WTC11 (cell line): ENCODE measurements around the gene CDK17. TPM values are rescaled to one million over a fixed set of nuclear protein-coding genes. Genes with fewer than 3 reads are reported as not detected.

Experiments used
- ATAC-seq: fragments of 200-7000 bp; cut with Tn5 transposase; 2 replicates; pipeline ENCODE4 v1.10.0; 2021; ENCODE audit warnings: mild to moderate bottlenecking, moderate library complexity
- CTCF ChIA-PET: fragments of 300-600 bp; sonication (Branson Sonifier 250); formaldehyde crosslinking; loops from one replicate; lab custom pipeline; 2021; ENCODE audit warnings: antibody characterized with exemption; lab: Charles Lee
- POLR2A ChIA-PET: fragments of 350-600 bp; sonication (Branson Sonifier 250); formaldehyde crosslinking; loops from one replicate; lab custom pipeline; 2021; ENCODE audit warnings: antibody characterized with exemption; lab: Charles Lee
- DNase-seq: peaks from one replicate; pipeline ENCODE4 v3.0.0; 2021; ENCODE audit warnings: low spot score
- H3K27ac Mint-ChIP-seq: 2 replicates; pipeline ENCODE4 v1.8.0; 2021; ENCODE audit warnings: mixed read lengths
- H3K27me3 Mint-ChIP-seq: 2 replicates; pipeline ENCODE4 v1.8.0; 2021; ENCODE audit warnings: low read depth, mild to moderate bottlenecking, moderate library complexity, mixed read lengths
- H3K36me3 Mint-ChIP-seq: 2 replicates; pipeline ENCODE4 v1.8.0; 2021; ENCODE audit warnings: mixed read lengths
- H3K4me1 Mint-ChIP-seq: 2 replicates; pipeline ENCODE4 v1.8.0; 2022; ENCODE audit warnings: mixed read lengths
- H3K4me3 Mint-ChIP-seq: 2 replicates; pipeline ENCODE4 v1.8.0; 2021; ENCODE audit warnings: mild to moderate bottlenecking, moderate library complexity, mixed read lengths
- H3K9me3 Mint-ChIP-seq: 2 replicates; pipeline ENCODE4 v1.8.0; 2021; ENCODE audit warnings: mixed read lengths
- ARID4B ChIP-seq: sonication (generic); formaldehyde crosslinking; IDR thresholded peaks from 2 replicates; pipeline ENCODE4 v1.8.0; 2023; ENCODE audit warnings: missing genetic modification reagents, mild to moderate bottlenecking, borderline replicate concordance
- ATF1 ChIP-seq: sonication (generic); formaldehyde crosslinking; IDR thresholded peaks from 2 replicates; pipeline ENCODE4 v1.8.1; 2023; ENCODE audit warnings: mild to moderate bottlenecking, moderate library complexity, missing genetic modification reagents
- CTCF ChIP-seq: fragments of 200-600 bp; IDR thresholded peaks from 2 replicates; pipeline ENCODE4 v1.8.0; 2022; ENCODE audit warnings: antibody characterized with exemption
- EMX1 ChIP-seq: fragments of 250-450 bp; sonication (Bioruptor Pico); IDR thresholded peaks from 2 replicates; pipeline ENCODE4 v1.8.0; 2021; ENCODE audit warnings: mild to moderate bottlenecking
- ESRRA ChIP-seq: sonication (generic); formaldehyde crosslinking; IDR thresholded peaks from 2 replicates; pipeline ENCODE4 v1.8.1; 2022; ENCODE audit warnings: mild to moderate bottlenecking, missing genetic modification reagents, borderline replicate concordance
- FOXK1 ChIP-seq: sonication (generic); formaldehyde crosslinking; IDR thresholded peaks from 2 replicates; pipeline ENCODE4 v1.8.0; 2022; ENCODE audit warnings: mild to moderate bottlenecking, moderate library complexity, missing genetic modification reagents
- FOXP1 ChIP-seq: sonication (generic); formaldehyde crosslinking; IDR thresholded peaks from 2 replicates; pipeline ENCODE4 v1.8.0; 2022; ENCODE audit warnings: missing genetic modification reagents, mild to moderate bottlenecking, moderate library complexity, borderline replicate concordance
- GTF2I ChIP-seq: fragments of 250-450 bp; sonication (Bioruptor Pico); conservative IDR thresholded peaks from 2 replicates; pipeline ENCODE4 v1.4.0; 2021; ENCODE audit warnings: mild to moderate bottlenecking
- HMGXB4 ChIP-seq: sonication (generic); formaldehyde crosslinking; IDR thresholded peaks from 2 replicates; pipeline ENCODE4 v1.8.1; 2023; ENCODE audit warnings: mild to moderate bottlenecking, moderate library complexity, missing genetic modification reagents
- MXD4 ChIP-seq: fragments of 250-450 bp; sonication (Bioruptor Pico); IDR thresholded peaks from 2 replicates; pipeline ENCODE4 v1.8.0; 2021; ENCODE audit warnings: mild to moderate bottlenecking, moderate library complexity, borderline replicate concordance
- NFATC4 ChIP-seq: fragments of 250-450 bp; sonication (Bioruptor Pico); IDR thresholded peaks from 2 replicates; pipeline ENCODE4 v1.9.0; 2021; ENCODE audit warnings: mild to moderate bottlenecking
- RORB ChIP-seq: fragments of 250-450 bp; sonication (Bioruptor Pico); IDR thresholded peaks from 2 replicates; pipeline ENCODE4 v1.9.0; 2021; ENCODE audit warnings: mild to moderate bottlenecking
- ZBTB21 ChIP-seq: sonication (generic); formaldehyde crosslinking; IDR thresholded peaks from 2 replicates; pipeline ENCODE4 v1.8.1; 2023; ENCODE audit warnings: mild to moderate bottlenecking, missing genetic modification reagents, borderline replicate concordance
- ZNF219 ChIP-seq: sonication (generic); formaldehyde crosslinking; IDR thresholded peaks from 2 replicates; pipeline ENCODE4 v1.8.0; 2023; ENCODE audit warnings: missing genetic modification reagents, mild to moderate bottlenecking, borderline replicate concordance
- ZNF263 ChIP-seq: sonication (generic); formaldehyde crosslinking; IDR thresholded peaks from 2 replicates; pipeline ENCODE4 v1.8.1; 2022; ENCODE audit warnings: low read depth, mild to moderate bottlenecking, moderate library complexity, missing genetic modification reagents
- ZNF425 ChIP-seq: fragments of 250-450 bp; sonication (Bioruptor Pico); conservative IDR thresholded peaks from 2 replicates; pipeline ENCODE4 v1.9.0; 2021; ENCODE audit warnings: mild to moderate bottlenecking
- total RNA-seq: library from RNA; stranded (reverse); gene quantifications from 3 replicates; pipeline ENCODE4 v1.2.3, GENCODE V29; 2021

Gene CDK17
- total RNA-seq, 1 experiment from 2014 or later: 20.0 TPM

- TF ChIP-seq CTCF (no peak), ZNF425 (CRISPR knock-in tag) (no peak), MXD4 (CRISPR knock-in tag) (no peak), FOXK1 (no peak)
These were observed 128.6 kb downstream of the CDK17 start (continued) for GRCh38 chr12:96271469-96272199.

GRCh38 chr12:96266238-96266637 is 134.0 kb downstream of the CDK17 start:
- Mint-ChIP-seq H3K36me3 (peaks cover 8% of the 10 kb centered on the region), H3K4me1 (no peaks in the 10 kb centered on the region), H3K4me3 (no peak overlapping the region), H3K27ac (no peak overlapping the region), H3K27me3 (no peaks in the 10 kb centered on the region), H3K9me3 (no peaks in the 10 kb centered on the region)
- TF ChIP-seq ESRRA (CRISPR knock-in tag): no peak
- no peak for TF ChIP-seq ZNF219 (CRISPR knock-in tag)
- POLR2A ChIA-PET: no interaction called here
- no peak for DNase-seq
- CTCF ChIA-PET: interaction anchor here (1.0 kb wide), 1 partner anchor 51 kb away, joined by 3 read pairs; no protein-coding TSS in a partner anchor
- no peak for ATAC-seq

DNA sequence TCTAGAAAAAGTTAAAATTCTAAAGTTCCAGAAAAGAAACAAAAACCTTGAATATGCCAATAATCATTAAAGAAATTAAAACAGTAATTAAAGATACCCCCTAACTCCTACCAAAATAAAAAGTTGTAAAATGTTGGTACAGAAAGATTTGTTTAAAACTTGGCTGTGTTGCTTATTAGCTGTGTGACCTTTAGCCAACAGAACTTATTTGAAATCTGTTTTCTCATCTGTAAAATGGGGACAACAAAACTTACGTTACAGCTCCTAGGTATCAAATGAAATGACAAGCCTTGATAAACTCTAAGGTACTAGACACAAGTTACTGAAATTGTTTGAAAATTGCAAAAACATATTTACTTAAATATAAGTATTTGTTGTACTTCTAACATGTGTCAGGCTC is 134.4 kb downstream of the CDK17 start:
- H3K4me3 Mint-ChIP-seq: no peak overlapping the region
- H3K27ac Mint-ChIP-seq: no peak overlapping the region
- ATAC-seq (no peak), DNase-seq (no peak)
- H3K27me3 Mint-ChIP-seq: no peaks in the 10 kb centered on the region
- no peaks in the 10 kb centered on the region for H3K9me3 Mint-ChIP-seq
- no peaks in the 10 kb centered on the region for H3K4me1 Mint-ChIP-seq
- TF ChIP-seq FOXP1: no peak
- TF ChIP-seq EMX1: no peak
- no peak for TF ChIP-seq RORB (CRISPR knock-in tag)
- no peak for TF ChIP-seq HMGXB4
- no peak for TF ChIP-seq ATF1
- TF ChIP-seq ARID4B (CRISPR knock-in tag): no peak
- TF ChIP-seq NFATC4 (CRISPR knock-in tag): no peak
- no peak for TF ChIP-seq GTF2I
- TF ChIP-seq ZBTB21 (CRISPR knock-in tag): no peak
- TF ChIP-seq ZNF263 (CRISPR knock-in tag): no peak
- POLR2A ChIA-PET: no interaction called here
- H3K36me3 Mint-ChIP-seq: peaks cover 12% of the 10 kb centered on the region
- CTCF ChIA-PET: interaction anchor here (1.0 kb wide), 1 partner anchor 50 kb away, joined by 3 read pairs; no protein-coding TSS in a partner anchor
